GM12874 (cell line): ENCODE measurements around the gene ZNF732.
A peak's percentile ranks its signal among the peaks of the same experiment; 100 is the strongest.

Experiments
- TF ChIP-seq, protein P1 (sequence below): IDR thresholded peaks from 2 replicates; pipeline ENCODE4 v1.5.1; 2011; ENCODE audit warnings: low read depth, mild to moderate bottlenecking, control low read depth, low read length, moderate library complexity; ENCODE audit not compliant: insufficient read depth

Gene ZNF732

DNA sequence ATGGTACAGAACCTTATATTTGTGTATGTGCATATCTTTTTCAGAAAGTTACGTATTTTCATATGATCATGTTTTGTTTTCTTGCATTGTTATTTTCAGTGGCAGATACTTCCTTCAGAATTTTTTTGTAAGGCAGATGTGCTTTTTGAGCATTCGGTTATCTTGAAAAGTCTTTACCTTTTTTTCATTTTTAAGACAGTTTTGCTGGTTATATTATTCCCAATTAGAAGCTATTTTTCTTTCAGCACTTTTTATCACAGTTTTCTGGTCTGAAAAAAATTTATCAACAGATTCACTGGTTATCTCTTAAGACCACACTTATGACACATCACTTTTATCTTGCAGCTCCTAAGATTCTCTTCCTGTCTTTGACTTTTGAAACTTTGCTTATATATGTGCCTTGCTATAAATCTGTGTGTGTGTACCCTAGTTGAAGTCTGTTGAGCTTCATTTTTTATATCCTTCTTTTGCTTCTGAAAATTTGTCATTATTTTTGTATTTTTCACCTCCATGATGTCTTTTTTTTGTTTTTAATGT is 53.1 kb downstream of the ZNF732 start:
- TF ChIP-seq, protein P1, sequence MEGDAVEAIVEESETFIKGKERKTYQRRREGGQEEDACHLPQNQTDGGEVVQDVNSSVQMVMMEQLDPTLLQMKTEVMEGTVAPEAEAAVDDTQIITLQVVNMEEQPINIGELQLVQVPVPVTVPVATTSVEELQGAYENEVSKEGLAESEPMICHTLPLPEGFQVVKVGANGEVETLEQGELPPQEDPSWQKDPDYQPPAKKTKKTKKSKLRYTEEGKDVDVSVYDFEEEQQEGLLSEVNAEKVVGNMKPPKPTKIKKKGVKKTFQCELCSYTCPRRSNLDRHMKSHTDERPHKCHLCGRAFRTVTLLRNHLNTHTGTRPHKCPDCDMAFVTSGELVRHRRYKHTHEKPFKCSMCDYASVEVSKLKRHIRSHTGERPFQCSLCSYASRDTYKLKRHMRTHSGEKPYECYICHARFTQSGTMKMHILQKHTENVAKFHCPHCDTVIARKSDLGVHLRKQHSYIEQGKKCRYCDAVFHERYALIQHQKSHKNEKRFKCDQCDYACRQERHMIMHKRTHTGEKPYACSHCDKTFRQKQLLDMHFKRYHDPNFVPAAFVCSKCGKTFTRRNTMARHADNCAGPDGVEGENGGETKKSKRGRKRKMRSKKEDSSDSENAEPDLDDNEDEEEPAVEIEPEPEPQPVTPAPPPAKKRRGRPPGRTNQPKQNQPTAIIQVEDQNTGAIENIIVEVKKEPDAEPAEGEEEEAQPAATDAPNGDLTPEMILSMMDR: no peak

DNA sequence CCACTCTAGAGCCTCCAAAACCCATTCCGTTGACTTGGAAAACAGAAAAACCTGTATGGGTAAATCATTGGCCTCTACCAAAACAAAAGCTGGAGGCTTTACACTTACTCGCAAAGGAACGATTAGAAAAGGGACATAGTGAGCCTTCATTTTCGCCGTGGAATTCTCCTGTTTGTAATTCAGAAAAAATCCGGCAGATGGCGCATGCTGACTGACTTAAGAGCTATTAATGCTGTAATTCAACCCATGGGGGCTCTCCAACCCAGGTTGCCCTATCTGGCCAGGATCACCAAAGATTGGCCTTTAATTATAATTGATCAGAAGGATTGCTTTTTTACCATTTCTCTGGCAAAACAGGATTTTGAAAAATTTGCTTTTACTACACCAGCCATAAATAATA is 60.8 kb downstream of the ZNF732 start:
- TF ChIP-seq, protein P1: peak; percentile 49

DNA sequence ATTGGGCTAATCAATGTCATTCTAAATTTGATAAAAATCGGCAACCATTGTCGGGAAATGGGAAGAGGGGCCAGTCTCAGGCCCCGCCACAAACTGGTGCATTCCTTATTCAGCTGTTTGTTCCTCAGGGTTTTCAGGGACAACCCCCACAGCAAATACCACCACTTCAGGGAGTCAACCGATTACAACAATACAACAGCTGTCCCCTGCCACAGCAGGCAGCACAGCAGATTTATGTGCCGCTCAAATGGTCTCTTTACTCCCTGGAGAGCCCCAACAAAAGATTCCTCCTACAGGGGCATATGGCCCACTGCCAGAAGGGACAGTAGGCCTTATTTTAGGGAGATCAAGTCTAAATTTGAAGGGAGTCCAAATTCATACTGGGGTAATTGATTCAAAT is 61.8 kb downstream of the ZNF732 start:
- TF ChIP-seq, protein P1: no peak

DNA sequence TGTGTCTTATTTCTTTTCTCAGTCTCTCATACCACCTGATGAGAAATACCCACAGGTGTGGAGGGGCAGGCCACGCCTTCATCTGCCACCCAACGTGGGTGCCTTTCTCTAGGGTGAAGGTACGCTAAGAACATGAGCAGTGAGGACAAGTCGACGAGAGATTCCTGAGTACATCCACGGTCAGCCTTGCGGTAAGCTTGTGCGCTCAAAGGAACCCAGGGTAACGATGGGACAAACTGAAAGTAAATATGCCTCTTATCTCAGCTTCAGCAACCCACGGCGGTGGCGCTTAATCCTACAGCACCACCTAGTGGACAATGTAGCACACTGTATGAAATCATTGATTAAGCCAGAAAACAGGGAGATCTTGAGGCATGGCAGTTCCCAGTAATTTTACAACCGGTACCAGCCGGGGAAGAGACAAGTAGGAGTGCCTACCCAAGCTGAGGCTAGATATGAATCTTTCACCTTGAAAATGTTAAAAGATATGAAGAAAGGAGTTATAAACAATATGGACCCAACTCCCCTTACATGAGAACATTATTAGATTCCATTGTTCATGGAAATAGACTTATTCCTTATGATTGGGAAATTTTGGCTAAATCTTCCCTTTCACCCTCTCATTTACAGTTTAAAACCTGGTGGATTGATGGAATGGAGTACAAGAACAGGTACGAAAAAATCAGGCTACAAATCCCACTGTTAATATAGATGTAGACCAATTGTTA is 63.0 kb downstream of the ZNF732 start:
- TF ChIP-seq, protein P1: peak; percentile 51

GRCh38 chr4:236028-236427 is 69.2 kb downstream of the ZNF732 start:
- TF ChIP-seq, protein P1: no peak

- TF ChIP-seq, protein P1: no peak
These were observed 71.1 kb downstream of the ZNF732 start for GRCh38 chr4:234178-234577.

DNA sequence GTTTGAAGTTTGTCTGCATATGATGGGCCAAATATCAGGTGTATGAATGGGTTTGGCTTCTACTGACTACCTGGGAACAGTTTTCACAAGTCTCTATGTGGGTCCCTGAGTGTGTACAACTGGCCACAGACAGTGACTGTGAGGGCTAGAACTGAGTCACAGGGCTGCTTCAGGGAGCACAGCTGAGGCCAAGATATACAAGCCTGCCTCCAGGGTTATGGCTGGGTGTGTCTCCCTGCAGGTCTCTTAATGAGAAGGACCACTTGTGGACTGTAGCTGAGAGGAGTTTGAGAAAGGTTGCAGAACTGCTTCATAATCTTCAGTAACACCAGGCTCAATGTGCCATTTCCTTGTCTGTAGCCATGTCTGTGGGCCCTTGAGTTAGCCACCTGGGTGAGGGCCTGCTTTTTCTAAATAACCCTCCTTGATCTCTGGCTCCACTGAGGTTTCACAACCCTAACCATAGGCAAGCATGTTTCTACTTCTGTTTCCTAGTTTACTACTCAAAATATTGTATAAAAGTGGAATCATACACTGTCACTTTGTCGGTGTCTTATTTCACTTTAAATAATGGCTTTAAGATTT is 81.3 kb downstream of the ZNF732 start:
- TF ChIP-seq, protein P1: no peak
